ENCODE results near the gene DMXL1. TPM values are rescaled to one million over a fixed set of nuclear protein-coding genes. Genes with fewer than 3 reads are reported as not detected.
A peak's percentile ranks its signal among the peaks of the same experiment; 100 is the strongest.

DMXL1 gene
- total RNA-seq, 4 donors from 2014 or later: 25.9 to 50.9 (median 30.9) TPM

DNA sequence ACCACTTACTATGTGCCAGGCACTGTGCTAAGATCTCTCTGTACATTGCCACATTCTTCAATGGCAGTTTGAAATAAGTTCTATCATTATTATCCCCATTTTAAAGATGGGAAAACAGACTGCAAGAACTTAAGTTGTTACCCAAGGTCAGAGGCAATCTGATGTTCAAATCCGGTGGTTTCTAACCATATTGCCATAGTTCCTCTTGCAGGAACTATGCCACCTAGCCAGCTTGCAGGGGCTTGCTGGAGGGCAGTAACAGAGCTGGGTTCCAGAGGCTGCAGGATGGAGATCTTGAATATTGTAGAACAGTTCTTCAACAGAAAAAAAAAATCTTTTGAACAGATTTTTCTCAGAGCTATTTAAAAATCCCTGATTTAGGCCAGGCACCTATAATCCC lies 213.1 kb downstream of the DMXL1 start:
- H3K4me3 ChIP-seq: no peak overlapping the region
- H3K4me1 ChIP-seq: peaks cover 10 to 53% (median 18%) of the 10 kb centered on the region in 3 donors
- no peaks in the 10 kb centered on the region for H3K27me3 ChIP-seq
- H3K9me3 ChIP-seq: no peaks in the 10 kb centered on the region
- intact Hi-C loops (cut with DNase I): no loop called here
- TF ChIP-seq, protein P1, sequence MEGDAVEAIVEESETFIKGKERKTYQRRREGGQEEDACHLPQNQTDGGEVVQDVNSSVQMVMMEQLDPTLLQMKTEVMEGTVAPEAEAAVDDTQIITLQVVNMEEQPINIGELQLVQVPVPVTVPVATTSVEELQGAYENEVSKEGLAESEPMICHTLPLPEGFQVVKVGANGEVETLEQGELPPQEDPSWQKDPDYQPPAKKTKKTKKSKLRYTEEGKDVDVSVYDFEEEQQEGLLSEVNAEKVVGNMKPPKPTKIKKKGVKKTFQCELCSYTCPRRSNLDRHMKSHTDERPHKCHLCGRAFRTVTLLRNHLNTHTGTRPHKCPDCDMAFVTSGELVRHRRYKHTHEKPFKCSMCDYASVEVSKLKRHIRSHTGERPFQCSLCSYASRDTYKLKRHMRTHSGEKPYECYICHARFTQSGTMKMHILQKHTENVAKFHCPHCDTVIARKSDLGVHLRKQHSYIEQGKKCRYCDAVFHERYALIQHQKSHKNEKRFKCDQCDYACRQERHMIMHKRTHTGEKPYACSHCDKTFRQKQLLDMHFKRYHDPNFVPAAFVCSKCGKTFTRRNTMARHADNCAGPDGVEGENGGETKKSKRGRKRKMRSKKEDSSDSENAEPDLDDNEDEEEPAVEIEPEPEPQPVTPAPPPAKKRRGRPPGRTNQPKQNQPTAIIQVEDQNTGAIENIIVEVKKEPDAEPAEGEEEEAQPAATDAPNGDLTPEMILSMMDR (IDR thresholded peaks at IDR 0.05): no peak
- no peak for TF ChIP-seq POLR2A (IDR thresholded peaks at IDR 0.05)
- no peak for DNase-seq
- no peak overlapping the region for H3K27ac ChIP-seq
- H3K36me3 ChIP-seq: no peaks in the 10 kb centered on the region
- WGBS, 2 donors: 71 to 83% methylated on average over 1 of the region's 1 CpG

DNA sequence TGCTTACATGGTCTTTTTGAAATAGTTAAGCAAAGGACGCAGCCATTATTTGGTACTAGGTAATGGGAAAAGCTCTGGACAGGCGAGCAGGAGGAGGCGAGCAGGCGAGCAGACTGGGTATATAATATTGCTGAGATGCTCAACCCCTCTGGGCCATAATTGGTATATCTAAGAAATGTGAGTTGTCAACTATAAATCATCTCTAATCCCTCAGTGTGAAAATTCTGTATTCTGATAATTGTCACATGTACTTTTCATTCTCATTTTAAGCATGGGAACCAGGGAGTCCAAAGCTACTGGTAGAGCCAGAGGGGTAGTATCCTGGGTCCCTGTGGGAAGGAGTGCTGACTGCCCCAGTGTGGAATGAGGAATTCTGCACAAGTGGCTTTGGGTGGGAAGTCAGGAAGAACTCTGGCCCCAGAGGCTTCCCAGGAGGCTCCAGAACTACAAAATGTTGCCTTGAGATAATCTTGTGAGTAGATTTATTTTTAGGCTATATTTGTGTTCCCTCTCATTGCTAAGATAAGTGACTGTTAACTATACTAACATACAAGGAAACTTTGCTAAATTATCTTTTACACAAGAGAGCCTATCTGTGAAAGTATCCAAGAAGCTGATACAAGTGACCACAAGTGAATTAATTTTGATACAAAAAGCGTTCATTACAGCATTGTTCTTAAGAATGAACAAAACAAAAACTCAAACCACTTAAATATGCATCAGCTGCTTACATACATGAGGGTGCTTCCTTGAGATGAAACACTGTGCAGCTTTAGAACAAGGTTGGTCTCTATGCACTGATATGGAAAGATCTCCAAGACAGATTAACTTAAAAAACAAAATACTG lies 214.4 kb downstream of the DMXL1 start:
- intact Hi-C loops (cut with DNase I): no loop called here
- TF ChIP-seq POLR2A (IDR thresholded peaks at IDR 0.05): no peak
- TF ChIP-seq, protein P1 (IDR thresholded peaks at IDR 0.05): no peak
- no peak for DNase-seq
- peaks cover 11 to 61% (median 27%) of the 10 kb centered on the region in 3 donors for H3K4me1 ChIP-seq
- 80 to 84% methylated on average over 5 of the region's 5 CpGs for WGBS, 2 donors
- H3K27me3 ChIP-seq: no peaks in the 10 kb centered on the region
- H3K9me3 ChIP-seq: no peaks in the 10 kb centered on the region
- H3K36me3 ChIP-seq: no peaks in the 10 kb centered on the region
- H3K4me3 ChIP-seq: no peak overlapping the region
- no peak overlapping the region for H3K27ac ChIP-seq

DNA sequence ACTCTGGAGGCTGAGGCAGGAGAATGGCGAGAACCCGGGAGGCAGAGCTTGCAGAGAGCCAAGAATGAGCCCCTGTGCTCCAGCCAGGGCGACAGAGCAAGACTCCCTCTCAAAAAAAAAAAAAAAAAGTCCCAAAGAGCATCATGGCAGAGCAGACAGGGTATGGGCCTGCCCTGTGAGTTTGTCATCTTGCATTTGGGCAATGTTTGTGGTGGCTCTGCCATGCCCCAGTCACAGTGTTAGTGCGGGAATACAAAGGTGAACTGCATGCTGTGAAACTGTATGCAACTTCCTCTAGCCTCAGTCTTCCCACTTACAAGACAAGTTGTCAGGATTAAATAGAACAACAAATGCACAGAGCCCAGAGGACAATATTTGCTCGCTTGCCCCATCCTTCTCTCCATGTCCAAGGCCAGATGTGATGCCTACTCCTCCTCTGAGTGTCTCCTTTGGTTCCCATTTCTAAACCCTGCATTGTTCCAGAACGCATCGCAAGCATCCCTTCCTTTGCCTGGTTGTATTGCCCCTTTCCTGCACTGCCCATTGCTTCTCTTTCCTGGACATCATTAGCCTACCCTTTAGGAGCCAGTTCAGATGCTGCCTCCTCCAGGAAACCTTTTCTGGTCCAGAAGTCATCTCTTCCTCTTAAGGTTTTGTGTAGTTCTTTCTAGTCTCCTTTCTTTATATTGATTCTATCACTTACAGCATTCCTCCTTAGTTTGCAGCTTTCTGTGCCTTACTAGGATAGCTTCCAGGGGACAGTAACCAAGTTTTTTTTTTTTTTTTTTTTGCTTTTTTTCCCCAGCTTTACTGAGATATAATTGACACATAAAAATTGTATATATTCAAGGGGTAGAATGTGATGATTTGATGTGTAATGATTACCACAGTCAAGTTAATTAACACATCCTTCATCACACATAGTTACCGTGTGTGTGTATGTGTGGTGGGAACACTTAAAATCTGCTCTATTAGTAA lies 215.9 kb downstream of the DMXL1 start:
- intact Hi-C loops (cut with DNase I): no loop called here
- DNase-seq: no peak
- H3K4me3 ChIP-seq: no peak overlapping the region
- no peaks in the 10 kb centered on the region for H3K9me3 ChIP-seq
- H3K36me3 ChIP-seq: no peaks in the 10 kb centered on the region
- 81 to 90% methylated on average over 8 of the region's 8 CpGs for WGBS, 2 donors
- TF ChIP-seq, protein P1 (IDR thresholded peaks at IDR 0.05): no peak
- no peak for TF ChIP-seq POLR2A (IDR thresholded peaks at IDR 0.05)
- H3K27me3 ChIP-seq: no peaks in the 10 kb centered on the region
- no peak overlapping the region for H3K27ac ChIP-seq
- H3K4me1 ChIP-seq: peaks cover 11 to 74% (median 33%) of the 10 kb centered on the region in 3 donors

DNA sequence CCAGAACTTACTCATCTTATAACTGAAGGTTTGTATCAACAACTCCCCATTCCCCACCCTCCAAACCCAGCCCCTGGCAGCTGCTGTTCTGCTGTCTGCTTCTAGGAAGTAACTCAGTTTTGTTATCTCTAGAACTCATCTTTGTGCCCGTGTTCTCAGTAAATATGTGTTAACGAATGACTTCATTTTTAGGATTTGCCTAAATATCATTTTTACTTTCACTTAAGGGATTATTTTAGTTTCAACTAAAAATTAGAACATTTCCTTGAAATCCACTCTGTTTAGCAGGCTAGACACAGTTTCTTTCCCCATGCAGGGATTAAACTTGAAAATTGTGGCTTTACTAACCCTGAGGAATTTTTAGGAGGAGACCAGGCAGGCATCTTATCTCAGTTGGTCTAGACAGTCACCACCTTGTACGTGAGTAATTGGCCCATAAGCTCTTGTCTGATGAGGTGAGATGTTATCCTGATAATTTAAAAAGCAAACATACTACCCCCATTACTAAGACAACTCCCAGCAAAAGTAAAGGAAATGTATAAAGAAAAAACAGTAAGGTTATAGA lies 216.7 kb downstream of the DMXL1 start:
- intact Hi-C loops (cut with DNase I): no loop called here
- H3K9me3 ChIP-seq: no peaks in the 10 kb centered on the region
- TF ChIP-seq, protein P1 (IDR thresholded peaks at IDR 0.05): no peak
- H3K4me3 ChIP-seq: no peak overlapping the region
- H3K4me1 ChIP-seq: peaks cover 11 to 79% (median 35%) of the 10 kb centered on the region in 3 donors
- H3K27ac ChIP-seq: peak overlapping the region in 2 of 4 donors; percentile 26 to 30
- DNase-seq: no peak
- no peaks in the 10 kb centered on the region for H3K36me3 ChIP-seq
- H3K27me3 ChIP-seq: no peaks in the 10 kb centered on the region
- WGBS, 2 donors: 31 to 37% methylated on average over 3 of the region's 3 CpGs

Measured in esophagus squamous epithelium (tissue), 5 donors.